GM06990 (cell line): ENCODE results near the gene SIM1.

Source experiments
- DNase-seq: peaks from one replicate; pipeline ENCODE4 v3.0.0-alpha.2; 2011; ENCODE audit not compliant: insufficient read length; ENCODE audit errors: extremely low read depth
- H3K27me3 ChIP-seq: replicated peaks from 2 replicates; pipeline ENCODE4 v1.6.0; 2011; ENCODE audit warnings: low read length; ENCODE audit not compliant: control insufficient read depth, insufficient read depth
- H3K36me3 ChIP-seq: 2 replicates; pipeline ENCODE4 v1.5.1; 2011; ENCODE audit warnings: low read length; ENCODE audit not compliant: control insufficient read depth, insufficient read depth
- H3K4me3 ChIP-seq: replicated peaks from 2 replicates; pipeline ENCODE4 v1.5.1; 2011; ENCODE audit warnings: low read depth, mild to moderate bottlenecking, control low read depth, low read length
- CTCF ChIP-seq: IDR thresholded peaks from 2 replicates; pipeline ENCODE4 v1.5.1; 2011; ENCODE audit warnings: low read length, control low read depth, mild to moderate bottlenecking, inconsistent platforms; ENCODE audit not compliant: insufficient read depth, poor library complexity, severe bottlenecking

SIM1 gene

GRCh38 chr6:100338090-100338489, 126.6 kb downstream of the SIM1 start:
- no peaks in the 10 kb centered on the region; the same call in none of the 2 replicates for H3K27me3 ChIP-seq
- TF ChIP-seq CTCF: no peak
- no peak overlapping the region for H3K4me3 ChIP-seq
- no peak for DNase-seq
- H3K36me3 ChIP-seq: no peaks in the 10 kb centered on the region

- no peak for TF ChIP-seq CTCF
- H3K4me3 ChIP-seq: no peak overlapping the region
- no peak for DNase-seq
These were observed 127.8 kb downstream of the SIM1 start for GRCh38 chr6:100336876-100337275.

DNA sequence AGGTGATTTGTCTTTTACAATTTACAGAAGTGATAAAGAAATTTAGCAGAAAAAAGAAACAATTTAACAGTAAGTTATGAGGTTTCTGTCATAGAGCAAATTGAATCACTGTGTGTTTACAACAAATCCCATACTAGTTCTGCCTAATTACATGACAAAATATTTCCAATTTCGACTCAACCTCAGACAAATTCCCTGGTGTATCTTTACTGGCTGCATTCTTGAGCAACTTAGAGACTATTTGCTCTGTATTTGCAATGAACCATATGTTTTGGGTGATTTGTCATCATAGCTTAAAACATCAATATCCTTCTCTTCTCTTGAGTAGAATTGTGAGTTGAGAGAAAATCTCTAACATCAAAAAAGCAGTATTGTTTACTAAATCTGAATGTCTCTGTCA, 128.7 kb downstream of the SIM1 start:
- DNase-seq: no peak
- Histone ChIP-seq H3K36me3 (no peaks in the 10 kb centered on the region), H3K27me3 (no peaks in the 10 kb centered on the region; the same call in none of the 2 replicates), H3K4me3 (no peak overlapping the region)
- TF ChIP-seq CTCF: no peak

More at GRCh38 chr6:100336876-100337275, 127.8 kb downstream of the SIM1 start:
- Histone ChIP-seq H3K36me3 (no peaks in the 10 kb centered on the region), H3K27me3 (no peaks in the 10 kb centered on the region; the same call in none of the 2 replicates)
